Muscle of leg (tissue), 11 donors: Measurements from ENCODE around the gene ANO2. TPM values are rescaled to one million over a fixed set of nuclear protein-coding genes. Genes with fewer than 3 reads are reported as not detected.
"Not testable (repeated sequence)": the region's sequence is repeated elsewhere in the genome, so short reads cannot be mapped to it uniquely, and the experiment has no call there.

ENCODE experiments used
- DNase-seq: peaks from one replicate; pipeline ENCODE4 v3.0.0; 2013
- H3K27ac ChIP-seq: one replicate; pipeline ENCODE4 v1.5.1; 2013; ENCODE audit warnings: mild to moderate bottlenecking, low read length, control low read depth
- H3K27me3 ChIP-seq: one replicate; pipeline ENCODE4 v1.6.1; 2013; ENCODE audit warnings: low read length; ENCODE audit not compliant: control insufficient read depth, insufficient read depth
- H3K36me3 ChIP-seq: one replicate; pipeline ENCODE4 v1.6.1; 2013; ENCODE audit warnings: low read length; ENCODE audit not compliant: control insufficient read depth, insufficient read depth
- H3K4me1 ChIP-seq: one replicate; pipeline ENCODE4 v1.6.1; 2013; ENCODE audit warnings: low read length; ENCODE audit not compliant: control insufficient read depth, insufficient read depth
- H3K4me3 ChIP-seq: one replicate; pipeline ENCODE4 v1.5.1; 2013; ENCODE audit warnings: low read length, control low read depth
- H3K9me3 ChIP-seq: replicated peaks from 2 replicates; pipeline ENCODE4 v1.6.1; 2013; ENCODE audit warnings: low read depth, low read length; ENCODE audit not compliant: control insufficient read depth
- WGBS: methylation state at CpG from one replicate; pipeline ENCODE4 v1.1.5; 2013; ENCODE audit warnings: missing lambda C conversion rate; ENCODE audit not compliant: insufficient coverage; 5-methylcytosine and 5-hydroxymethylcytosine counted together
- polyA plus RNA-seq, 8 donors: library from polyadenylated mRNA; unstranded; fragments of 120-200 nt; gene quantifications; one replicate each; pipeline versions ENCODE4 v1.2.1 to v1.2.3, GENCODE V29; 2013; ENCODE audit warnings: inconsistent platforms in 1 of 8, low replicate concordance in 1 of 8; ENCODE audit not compliant: insufficient read length in 8 of 8, insufficient read depth in 1 of 8
- total RNA-seq: library from RNA; stranded (reverse); fragments of 120-200 nt; gene quantifications from one replicate; pipeline ENCODE4 v1.2.4, GENCODE V29; 2013

ANO2 gene
- total and polyA plus RNA-seq, 9 donors = 2.5 to 5.9 (median 3.5) TPM

- no peak for DNase-seq
- Histone ChIP-seq H3K4me1 (peaks cover 22% of the 10 kb centered on the region), H3K27ac (no peak overlapping the region), H3K36me3 (no peaks in the 10 kb centered on the region), H3K9me3 (no peaks in the 10 kb centered on the region), H3K4me3 (no peak overlapping the region), H3K27me3 (no peaks in the 10 kb centered on the region)
- 100% methylated on average over 1 of the region's 4 CpGs for WGBS
Measured at GRCh38 chr12:5665615-5666014, 279.4 kb downstream of the ANO2 start.

GRCh38 chr12:5661811-5662210, 283.2 kb downstream of the ANO2 start:
- H3K27ac ChIP-seq = peak overlapping the region; percentile 88
- WGBS = 68% methylated on average over 6 of the region's 8 CpGs
- DNase-seq = peak; percentile 87

GRCh38 chr12:5660238-5660637, 284.8 kb downstream of the ANO2 start:
- no peaks in the 10 kb centered on the region for H3K36me3 ChIP-seq
- H3K27ac ChIP-seq = no peak overlapping the region
- H3K4me3 ChIP-seq = no peak overlapping the region
- no peaks in the 10 kb centered on the region for H3K27me3 ChIP-seq
- WGBS = 59% methylated on average over 4 of the region's 6 CpGs
- no peak for DNase-seq
- no peaks in the 10 kb centered on the region for H3K9me3 ChIP-seq
- peaks cover 30% of the 10 kb centered on the region for H3K4me1 ChIP-seq

More at GRCh38 chr12:5661811-5662210, 283.2 kb downstream of the ANO2 start:
- Histone ChIP-seq H3K36me3 (no peaks in the 10 kb centered on the region), H3K4me3 (no peak overlapping the region), H3K9me3 (no peaks in the 10 kb centered on the region), H3K27me3 (no peaks in the 10 kb centered on the region), H3K4me1 (peaks cover 30% of the 10 kb centered on the region)

- not testable (repeated sequence) for DNase-seq, H3K36me3 ChIP-seq, H3K4me3 ChIP-seq, H3K27ac ChIP-seq, H3K9me3 ChIP-seq, H3K27me3 ChIP-seq
- peaks cover 30% of the 10 kb centered on the region for H3K4me1 ChIP-seq
- WGBS = 100% methylated on average over 2 of the region's 3 CpGs
Measured at GRCh38 chr12:5658339-5658941, 286.6 kb downstream of the ANO2 start.

- WGBS = 75% methylated on average over 4 of the region's 4 CpGs
- no peaks in the 10 kb centered on the region for H3K36me3 ChIP-seq
- no peaks in the 10 kb centered on the region for H3K27me3 ChIP-seq
- no peaks in the 10 kb centered on the region for H3K9me3 ChIP-seq
- H3K4me3 ChIP-seq = no peak overlapping the region
- peaks cover 17% of the 10 kb centered on the region for H3K4me1 ChIP-seq
- H3K27ac ChIP-seq = no peak overlapping the region
- DNase-seq = no peak
Measured at GRCh38 chr12:5656836-5657235, 288.2 kb downstream of the ANO2 start.

- DNase-seq = no peak
- 81% methylated on average over 2 of the region's 3 CpGs for WGBS
- no peak overlapping the region for H3K27ac ChIP-seq
- no peaks in the 10 kb centered on the region for H3K27me3 ChIP-seq
- H3K9me3 ChIP-seq = no peaks in the 10 kb centered on the region
- no peak overlapping the region for H3K4me3 ChIP-seq
- no peaks in the 10 kb centered on the region for H3K36me3 ChIP-seq
- H3K4me1 ChIP-seq = peaks cover 6% of the 10 kb centered on the region
Measured at GRCh38 chr12:5655120-5655519, 289.9 kb downstream of the ANO2 start.

GRCh38 chr12:5654019-5654418, 291.0 kb downstream of the ANO2 start:
- no peaks in the 10 kb centered on the region for H3K27me3 ChIP-seq

GRCh38 chr12:5650829-5651461, 294.1 kb downstream of the ANO2 start:
- Histone ChIP-seq H3K27ac (no peak overlapping the region), H3K27me3 (no peaks in the 10 kb centered on the region), H3K9me3 (no peaks in the 10 kb centered on the region), H3K4me3 (no peak overlapping the region), H3K36me3 (no peaks in the 10 kb centered on the region), H3K4me1 (peaks cover 2% of the 10 kb centered on the region)
- DNase-seq = no peak
- WGBS = 0% methylated on average over 1 of the region's 1 CpG

More at GRCh38 chr12:5654019-5654418, 291.0 kb downstream of the ANO2 start:
- Histone ChIP-seq H3K4me1 (no peaks in the 10 kb centered on the region), H3K4me3 (no peak overlapping the region), H3K36me3 (no peaks in the 10 kb centered on the region), H3K27ac (no peak overlapping the region), H3K9me3 (no peaks in the 10 kb centered on the region)
- DNase-seq = no peak

GRCh38 chr12:5650281-5650680, 294.8 kb downstream of the ANO2 start:
- Histone ChIP-seq H3K27me3 (no peaks in the 10 kb centered on the region), H3K36me3 (no peaks in the 10 kb centered on the region), H3K9me3 (no peaks in the 10 kb centered on the region), H3K4me3 (no peak overlapping the region), H3K4me1 (peaks cover 2% of the 10 kb centered on the region), H3K27ac (no peak overlapping the region)
- no peak for DNase-seq
- no CpG with 5 or more reads among the region's 2 CpGs for WGBS

- no peak overlapping the region for H3K27ac ChIP-seq
- H3K4me1 ChIP-seq = peaks cover 2% of the 10 kb centered on the region
- no peaks in the 10 kb centered on the region for H3K27me3 ChIP-seq
- no peaks in the 10 kb centered on the region for H3K9me3 ChIP-seq
- peak; percentile 53 for DNase-seq
- no peaks in the 10 kb centered on the region for H3K36me3 ChIP-seq
- H3K4me3 ChIP-seq = no peak overlapping the region
- 41% methylated on average over 4 of the region's 9 CpGs for WGBS
Measured at GRCh38 chr12:5648692-5649359, 296.2 kb downstream of the ANO2 start.
